HEK293 (cell line): Measurements from ENCODE around the gene EIPR1.

Source experiments
- CTCF ChIA-PET: fragments of 350-600 bp; formaldehyde crosslinking; extraction: SDS; loops from one replicate; lab custom pipeline; 2021; ENCODE audit warnings: antibody characterized with exemption; lab: Yijun Ruan, JAX
- POLR2A ChIA-PET: fragments of 300-600 bp; formaldehyde crosslinking; extraction: SDS; loops from one replicate; lab custom pipeline; 2020; ENCODE audit warnings: antibody characterized with exemption, inconsistent platforms; lab: Yijun Ruan, JAX
- H3K27ac ChIP-seq: fragments of 200-500 bp; sonication (Bioruptor generic); 2 replicates; pipeline ENCODE4 v1.5.1; 2014; ENCODE audit warnings: low read depth, low read length, control low read depth, inconsistent platforms; ENCODE audit errors: extremely low read depth
- H3K36me3 ChIP-seq, 2 experiments: fragments of 200-500 bp in 1 of 2; sonication (Bioruptor generic) in 1 of 2; 1 replicate in 1 of 2; 2 replicates in 1 of 2; pipeline ENCODE4 v1.5.1; 2014 to 2017; ENCODE audit warnings: inconsistent platforms in 2 of 2, low read length in 2 of 2; ENCODE audit not compliant: control insufficient read depth in 2 of 2, insufficient read depth in 1 of 2
- H3K4me1 ChIP-seq: fragments of 200-500 bp; sonication (Bioruptor generic); 2 replicates; pipeline ENCODE4 v1.5.1; 2014; ENCODE audit warnings: mild to moderate bottlenecking, low read length, inconsistent platforms; ENCODE audit not compliant: control insufficient read depth, insufficient read depth
- H3K4me3 ChIP-seq: 2 replicates; pipeline ENCODE4 v1.5.1; 2011; ENCODE audit warnings: low read depth, mild to moderate bottlenecking, control low read depth, low read length, moderate library complexity
- H3K9me3 ChIP-seq: fragments of 200-500 bp; sonication (Bioruptor generic); 2 replicates; pipeline ENCODE4 v1.5.1; 2014; ENCODE audit warnings: low read depth, low read length, inconsistent platforms; ENCODE audit not compliant: control insufficient read depth, insufficient read depth
- PRDM1 ChIP-seq: fragments of 450-650 bp; formaldehyde crosslinking; IDR thresholded peaks from 2 replicates; pipeline ENCODE4; 2016; ENCODE audit warnings: missing biosample characterization, missing genetic modification characterization
- SETDB1 ChIP-seq: IDR thresholded peaks from one replicate; pipeline ENCODE4 v1.6.1; 2017; ENCODE audit warnings: mild to moderate bottlenecking, low read length, moderate library complexity, mixed read lengths; ENCODE audit not compliant: insufficient read length
- SP2 ChIP-seq: fragments of 450-650 bp; formaldehyde crosslinking; IDR thresholded peaks from 2 replicates; pipeline ENCODE4 v1.5.1; 2016; ENCODE audit warnings: missing biosample characterization, missing genetic modification characterization
- ZNF112 ChIP-seq: fragments of 450-650 bp; formaldehyde crosslinking; IDR thresholded peaks from 2 replicates; pipeline ENCODE4 v1.5.0; 2017; ENCODE audit warnings: missing biosample characterization, missing genetic modification characterization
- ZNF169 ChIP-seq: fragments of 450-650 bp; formaldehyde crosslinking; IDR thresholded peaks from 2 replicates; pipeline ENCODE4 v1.5.1; 2016; ENCODE audit warnings: missing biosample characterization, missing genetic modification characterization
- ZNF184 ChIP-seq: fragments of 450-650 bp; IDR thresholded peaks from 2 replicates; pipeline ENCODE4 v1.5.1; 2018; ENCODE audit warnings: missing biosample characterization, mild to moderate bottlenecking, missing genetic modification characterization
- ZNF341 ChIP-seq: fragments of 450-650 bp; formaldehyde crosslinking; IDR thresholded peaks from 2 replicates; pipeline ENCODE4; 2016; ENCODE audit warnings: low read depth, missing biosample characterization, missing genetic modification characterization
- ZNF423 ChIP-seq: fragments of 450-650 bp; formaldehyde crosslinking; IDR thresholded peaks from 2 replicates; pipeline ENCODE4 v1.5.1; 2016; ENCODE audit warnings: missing biosample characterization, missing genetic modification characterization
- ZNF549 ChIP-seq: fragments of 450-650 bp; IDR thresholded peaks from 2 replicates; pipeline ENCODE4 v1.5.1; 2018; ENCODE audit warnings: missing biosample characterization, missing genetic modification characterization, mild to moderate bottlenecking, inconsistent platforms, moderate library complexity
- ZNF747 ChIP-seq: fragments of 450-650 bp; formaldehyde crosslinking; IDR thresholded peaks from 2 replicates; pipeline ENCODE4 v1.5.1; 2016; ENCODE audit warnings: missing biosample characterization, missing genetic modification characterization
- TF ChIP-seq, protein P1 (sequence below): fragments of 450-650 bp; formaldehyde crosslinking; IDR thresholded peaks from 2 replicates; pipeline ENCODE4 v1.5.1; 2016; ENCODE audit warnings: missing biosample characterization, missing genetic modification characterization
- TF ChIP-seq, protein P2 (sequence below): fragments of 450-650 bp; formaldehyde crosslinking; IDR thresholded peaks from 2 replicates; pipeline ENCODE4 v1.5.1; 2016; ENCODE audit warnings: missing biosample characterization, missing genetic modification characterization
- TF ChIP-seq, protein P3 (sequence below): fragments of 450-650 bp; formaldehyde crosslinking; IDR thresholded peaks from 2 replicates; pipeline ENCODE4 v1.5.1; 2016; ENCODE audit warnings: missing biosample characterization, missing genetic modification characterization
- TF ChIP-seq, protein P4 (sequence below): fragments of 450-650 bp; formaldehyde crosslinking; IDR thresholded peaks from 2 replicates; pipeline ENCODE4 v1.5.1; 2016; ENCODE audit warnings: missing biosample characterization, missing genetic modification characterization, borderline replicate concordance

Gene EIPR1

DNA sequence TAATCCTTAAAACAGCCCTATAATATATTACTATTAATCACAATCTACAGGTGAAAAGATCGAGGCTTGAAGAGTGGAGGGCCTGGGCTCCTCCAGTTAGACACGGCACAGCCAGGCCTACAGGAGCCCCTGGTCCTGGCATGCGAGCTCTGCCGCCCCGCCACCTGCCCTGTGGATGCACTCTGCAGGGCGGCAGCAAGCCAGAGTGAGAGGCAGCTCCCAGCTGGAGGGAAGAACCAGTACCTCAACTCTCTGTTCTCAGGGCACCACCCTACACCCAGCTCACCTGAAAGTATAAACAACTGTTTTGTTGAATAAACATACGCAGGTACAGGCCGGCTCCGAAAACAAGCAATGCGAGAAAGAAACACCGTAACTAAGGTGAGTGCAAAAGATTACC is 34.6 kb downstream of the EIPR1 start:
- H3K36me3 ChIP-seq, result peaks cover 0 to 8% of the 10 kb centered on the region in 2 experiments; a peak in 2 of 3 replicates
- no peaks in the 10 kb centered on the region for H3K4me1 ChIP-seq
- CTCF ChIA-PET, result no interaction called here
- TF ChIP-seq ZNF169 (tag by site-specific recombination) (no peak), ZNF112 (tag by site-specific recombination) (no peak), SETDB1 (no peak)
- POLR2A ChIA-PET, result no interaction called here
- H3K27ac ChIP-seq, result no peak overlapping the region
- H3K4me3 ChIP-seq, result no peak overlapping the region
- H3K9me3 ChIP-seq, result no peaks in the 10 kb centered on the region

DNA sequence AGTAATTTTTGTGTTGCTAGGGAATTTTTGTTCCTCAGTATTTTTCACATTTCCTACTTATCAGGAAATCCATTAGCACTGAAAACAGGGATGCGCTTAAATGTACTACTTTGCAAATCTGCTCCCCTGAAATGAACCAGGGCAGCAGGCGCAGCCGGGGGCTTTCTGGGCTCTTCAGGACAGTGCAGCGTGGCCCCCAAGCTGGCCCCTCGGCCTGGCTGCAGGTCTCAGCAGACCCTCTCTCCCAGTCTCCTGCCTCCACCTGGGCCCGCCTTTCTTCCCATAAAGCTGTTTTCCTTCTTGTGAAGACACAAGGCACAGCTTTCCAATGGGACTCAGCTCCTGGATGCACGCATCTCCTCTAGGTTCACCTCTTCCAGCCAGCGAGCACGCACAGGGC is 35.3 kb downstream of the EIPR1 start:
- no peak for TF ChIP-seq ZNF747
- no peak for TF ChIP-seq ZNF423 (tag by site-specific recombination)
- TF ChIP-seq, protein P1, sequence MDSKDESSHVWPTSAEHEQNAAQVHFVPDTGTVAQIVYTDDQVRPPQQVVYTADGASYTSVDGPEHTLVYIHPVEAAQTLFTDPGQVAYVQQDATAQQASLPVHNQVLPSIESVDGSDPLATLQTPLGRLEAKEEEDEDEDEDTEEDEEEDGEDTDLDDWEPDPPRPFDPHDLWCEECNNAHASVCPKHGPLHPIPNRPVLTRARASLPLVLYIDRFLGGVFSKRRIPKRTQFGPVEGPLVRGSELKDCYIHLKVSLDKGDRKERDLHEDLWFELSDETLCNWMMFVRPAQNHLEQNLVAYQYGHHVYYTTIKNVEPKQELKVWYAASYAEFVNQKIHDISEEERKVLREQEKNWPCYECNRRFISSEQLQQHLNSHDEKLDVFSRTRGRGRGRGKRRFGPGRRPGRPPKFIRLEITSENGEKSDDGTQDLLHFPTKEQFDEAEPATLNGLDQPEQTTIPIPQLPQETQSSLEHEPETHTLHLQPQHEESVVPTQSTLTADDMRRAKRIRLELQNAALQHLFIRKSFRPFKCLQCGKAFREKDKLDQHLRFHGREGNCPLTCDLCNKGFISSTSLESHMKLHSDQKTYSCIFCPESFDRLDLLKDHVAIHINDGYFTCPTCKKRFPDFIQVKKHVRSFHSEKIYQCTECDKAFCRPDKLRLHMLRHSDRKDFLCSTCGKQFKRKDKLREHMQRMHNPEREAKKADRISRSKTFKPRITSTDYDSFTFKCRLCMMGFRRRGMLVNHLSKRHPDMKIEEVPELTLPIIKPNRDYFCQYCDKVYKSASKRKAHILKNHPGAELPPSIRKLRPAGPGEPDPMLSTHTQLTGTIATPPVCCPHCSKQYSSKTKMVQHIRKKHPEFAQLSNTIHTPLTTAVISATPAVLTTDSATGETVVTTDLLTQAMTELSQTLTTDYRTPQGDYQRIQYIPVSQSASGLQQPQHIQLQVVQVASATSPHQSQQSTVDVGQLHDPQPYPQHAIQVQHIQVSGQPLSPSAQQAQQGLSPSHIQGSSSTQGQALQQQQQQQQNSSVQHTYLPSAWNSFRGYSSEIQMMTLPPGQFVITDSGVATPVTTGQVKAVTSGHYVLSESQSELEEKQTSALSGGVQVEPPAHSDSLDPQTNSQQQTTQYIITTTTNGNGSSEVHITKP (tag by site-specific recombination), result no peak
- TF ChIP-seq, protein P2, sequence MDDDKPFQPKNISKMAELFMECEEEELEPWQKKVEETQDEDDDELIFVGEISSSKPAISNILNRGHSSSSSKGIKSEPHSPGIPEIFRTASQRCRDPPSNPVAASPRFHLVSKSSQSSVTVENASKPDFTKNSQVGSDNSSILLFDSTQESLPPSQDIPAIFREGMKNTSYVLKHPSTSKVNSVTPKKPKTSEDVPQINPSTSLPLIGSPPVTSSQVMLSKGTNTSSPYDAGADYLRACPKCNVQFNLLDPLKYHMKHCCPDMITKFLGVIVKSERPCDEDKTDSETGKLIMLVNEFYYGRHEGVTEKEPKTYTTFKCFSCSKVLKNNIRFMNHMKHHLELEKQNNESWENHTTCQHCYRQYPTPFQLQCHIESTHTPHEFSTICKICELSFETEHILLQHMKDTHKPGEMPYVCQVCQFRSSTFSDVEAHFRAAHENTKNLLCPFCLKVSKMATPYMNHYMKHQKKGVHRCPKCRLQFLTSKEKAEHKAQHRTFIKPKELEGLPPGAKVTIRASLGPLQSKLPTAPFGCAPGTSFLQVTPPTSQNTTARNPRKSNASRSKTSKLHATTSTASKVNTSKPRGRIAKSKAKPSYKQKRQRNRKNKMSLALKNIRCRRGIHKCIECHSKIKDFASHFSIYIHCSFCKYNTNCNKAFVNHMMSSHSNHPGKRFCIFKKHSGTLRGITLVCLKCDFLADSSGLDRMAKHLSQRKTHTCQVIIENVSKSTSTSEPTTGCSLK (tag by site-specific recombination), result no peak
- TF ChIP-seq SP2, result no peak
- TF ChIP-seq, protein P3, sequence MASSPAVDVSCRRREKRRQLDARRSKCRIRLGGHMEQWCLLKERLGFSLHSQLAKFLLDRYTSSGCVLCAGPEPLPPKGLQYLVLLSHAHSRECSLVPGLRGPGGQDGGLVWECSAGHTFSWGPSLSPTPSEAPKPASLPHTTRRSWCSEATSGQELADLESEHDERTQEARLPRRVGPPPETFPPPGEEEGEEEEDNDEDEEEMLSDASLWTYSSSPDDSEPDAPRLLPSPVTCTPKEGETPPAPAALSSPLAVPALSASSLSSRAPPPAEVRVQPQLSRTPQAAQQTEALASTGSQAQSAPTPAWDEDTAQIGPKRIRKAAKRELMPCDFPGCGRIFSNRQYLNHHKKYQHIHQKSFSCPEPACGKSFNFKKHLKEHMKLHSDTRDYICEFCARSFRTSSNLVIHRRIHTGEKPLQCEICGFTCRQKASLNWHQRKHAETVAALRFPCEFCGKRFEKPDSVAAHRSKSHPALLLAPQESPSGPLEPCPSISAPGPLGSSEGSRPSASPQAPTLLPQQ (tag by site-specific recombination), result no peak
- no peak for TF ChIP-seq ZNF341 (tag by site-specific recombination)
- TF ChIP-seq ZNF549 (tag by site-specific recombination), result no peak
- no peak for TF ChIP-seq ZNF184 (tag by site-specific recombination)
- TF ChIP-seq, protein P4, sequence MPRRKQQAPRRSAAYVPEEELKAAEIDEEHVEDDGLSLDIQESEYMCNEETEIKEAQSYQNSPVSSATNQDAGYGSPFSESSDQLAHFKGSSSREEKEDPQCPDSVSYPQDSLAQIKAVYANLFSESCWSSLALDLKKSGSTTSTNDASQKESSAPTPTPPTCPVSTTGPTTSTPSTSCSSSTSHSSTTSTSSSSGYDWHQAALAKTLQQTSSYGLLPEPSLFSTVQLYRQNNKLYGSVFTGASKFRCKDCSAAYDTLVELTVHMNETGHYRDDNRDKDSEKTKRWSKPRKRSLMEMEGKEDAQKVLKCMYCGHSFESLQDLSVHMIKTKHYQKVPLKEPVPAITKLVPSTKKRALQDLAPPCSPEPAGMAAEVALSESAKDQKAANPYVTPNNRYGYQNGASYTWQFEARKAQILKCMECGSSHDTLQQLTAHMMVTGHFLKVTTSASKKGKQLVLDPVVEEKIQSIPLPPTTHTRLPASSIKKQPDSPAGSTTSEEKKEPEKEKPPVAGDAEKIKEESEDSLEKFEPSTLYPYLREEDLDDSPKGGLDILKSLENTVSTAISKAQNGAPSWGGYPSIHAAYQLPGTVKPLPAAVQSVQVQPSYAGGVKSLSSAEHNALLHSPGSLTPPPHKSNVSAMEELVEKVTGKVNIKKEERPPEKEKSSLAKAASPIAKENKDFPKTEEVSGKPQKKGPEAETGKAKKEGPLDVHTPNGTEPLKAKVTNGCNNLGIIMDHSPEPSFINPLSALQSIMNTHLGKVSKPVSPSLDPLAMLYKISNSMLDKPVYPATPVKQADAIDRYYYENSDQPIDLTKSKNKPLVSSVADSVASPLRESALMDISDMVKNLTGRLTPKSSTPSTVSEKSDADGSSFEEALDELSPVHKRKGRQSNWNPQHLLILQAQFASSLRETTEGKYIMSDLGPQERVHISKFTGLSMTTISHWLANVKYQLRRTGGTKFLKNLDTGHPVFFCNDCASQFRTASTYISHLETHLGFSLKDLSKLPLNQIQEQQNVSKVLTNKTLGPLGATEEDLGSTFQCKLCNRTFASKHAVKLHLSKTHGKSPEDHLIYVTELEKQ (tag by site-specific recombination), result no peak
- no peak for TF ChIP-seq PRDM1 (tag by site-specific recombination)
- no peak overlapping the region for H3K27ac ChIP-seq
- H3K4me1 ChIP-seq, result no peaks in the 10 kb centered on the region
- peaks cover 0 to 12% of the 10 kb centered on the region in 2 experiments; a peak in 2 of 3 replicates for H3K36me3 ChIP-seq
- no peaks in the 10 kb centered on the region for H3K9me3 ChIP-seq
- no peak overlapping the region for H3K4me3 ChIP-seq
- POLR2A ChIA-PET, result no interaction called here
- CTCF ChIA-PET, result interaction anchor here (0.7 kb wide), 1 partner anchor 112 kb away, joined by 3 read pairs; no protein-coding TSS in a partner anchor
